Measurements from ENCODE around the gene HAGHL. TPM values are rescaled to one million over a fixed set of nuclear protein-coding genes. Genes with fewer than 3 reads are reported as not detected.
A peak's percentile ranks its signal among the peaks of the same experiment; 100 is the strongest.

Gene HAGHL
- total and polyA plus RNA-seq, 2 experiments from 2014 or later = 15.5 to 31.5 TPM

DNA sequence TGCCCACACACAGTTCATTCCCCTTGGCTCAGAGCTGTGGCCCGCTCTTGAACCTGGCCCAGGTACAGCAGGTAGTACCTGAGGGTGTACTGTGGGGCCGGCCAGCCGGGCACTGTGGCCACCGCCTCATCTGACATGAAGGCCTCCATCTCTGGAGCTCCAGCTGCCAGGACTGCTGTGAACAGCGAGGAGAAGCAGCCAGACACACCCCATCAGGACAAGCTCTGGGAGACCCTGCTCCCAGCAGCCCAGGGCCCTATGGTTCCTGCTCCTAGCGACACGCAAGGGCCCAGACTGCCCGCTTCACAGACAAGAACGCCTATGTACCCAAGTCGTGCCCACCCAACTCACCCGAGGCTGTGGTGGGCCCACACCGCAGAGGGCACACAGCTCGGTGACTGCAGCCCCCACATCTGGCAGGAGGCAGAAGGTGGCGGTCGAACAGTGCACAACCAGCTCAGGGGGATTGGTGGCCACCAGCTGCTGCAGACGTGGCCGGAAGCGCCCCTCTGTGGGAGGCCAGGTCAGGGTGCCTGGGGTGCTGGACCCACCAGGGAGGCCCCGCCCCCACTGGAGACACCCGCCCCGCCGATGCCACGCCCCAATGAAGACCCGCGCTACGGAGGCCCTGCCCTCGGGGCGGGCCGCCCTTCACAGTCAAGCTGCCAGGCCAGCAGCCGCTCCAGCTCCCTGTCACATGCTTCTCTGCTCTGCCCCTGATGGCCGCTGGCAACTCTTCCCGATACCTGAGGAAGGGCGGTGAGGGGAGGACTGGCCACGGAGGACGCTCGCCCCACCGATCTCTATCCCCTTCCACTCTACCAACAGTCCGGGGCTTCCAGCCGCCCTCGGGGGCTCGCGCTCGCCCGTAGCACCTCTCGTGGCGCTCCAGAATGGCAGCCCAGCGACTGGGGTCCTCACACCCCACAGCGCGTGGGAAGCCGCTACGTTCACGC, 47.8 kb upstream of the HAGHL start:
- no peaks in the 10 kb centered on the region for H3K27me3 ChIP-seq

GRCh38 chr16:679814-680624, 46.9 kb upstream of the HAGHL start, which contains the start of gene STUB1:
STUB1 (plus strand) TSS chr16:680410; CDS start chr16:680526, 116 bp downstream.
- Histone ChIP-seq H3K9me3 (ENCODE audit: low read depth) (no peaks in the 10 kb centered on the region), H3K4me2 (peak within 1 kb of the TSS; percentile 99), H3K9me2 (replicated peaks; ENCODE audit: insufficient read depth) (no peaks in the 10 kb centered on the region), H3K4me1 (ENCODE audit: insufficient read depth) (peaks cover 41% of the 10 kb centered on the region), H3K36me3 (replicated peaks; ENCODE audit: insufficient read depth, low read depth) (no peaks in the 10 kb centered on the region), H3K27me3 (no peaks in the 10 kb centered on the region), H4K20me1 (ENCODE audit: insufficient read depth, poor library complexity, severe bottlenecking) (peaks cover 27% of the 10 kb centered on the region), H2AFZ (peak within 1 kb of the TSS; percentile 94), H3K79me2 (peaks cover 32% of the 10 kb centered on the region), H3K27ac (peak within 1 kb of the TSS; percentile 97), H3K4me3 (peak within 1 kb of the TSS; percentile 100)
- TF ChIP-seq EZH2 (IDR thresholded peaks at IDR 0.05; ENCODE audit: borderline replicate concordance) = no peak
- TF ChIP-seq, protein P1, sequence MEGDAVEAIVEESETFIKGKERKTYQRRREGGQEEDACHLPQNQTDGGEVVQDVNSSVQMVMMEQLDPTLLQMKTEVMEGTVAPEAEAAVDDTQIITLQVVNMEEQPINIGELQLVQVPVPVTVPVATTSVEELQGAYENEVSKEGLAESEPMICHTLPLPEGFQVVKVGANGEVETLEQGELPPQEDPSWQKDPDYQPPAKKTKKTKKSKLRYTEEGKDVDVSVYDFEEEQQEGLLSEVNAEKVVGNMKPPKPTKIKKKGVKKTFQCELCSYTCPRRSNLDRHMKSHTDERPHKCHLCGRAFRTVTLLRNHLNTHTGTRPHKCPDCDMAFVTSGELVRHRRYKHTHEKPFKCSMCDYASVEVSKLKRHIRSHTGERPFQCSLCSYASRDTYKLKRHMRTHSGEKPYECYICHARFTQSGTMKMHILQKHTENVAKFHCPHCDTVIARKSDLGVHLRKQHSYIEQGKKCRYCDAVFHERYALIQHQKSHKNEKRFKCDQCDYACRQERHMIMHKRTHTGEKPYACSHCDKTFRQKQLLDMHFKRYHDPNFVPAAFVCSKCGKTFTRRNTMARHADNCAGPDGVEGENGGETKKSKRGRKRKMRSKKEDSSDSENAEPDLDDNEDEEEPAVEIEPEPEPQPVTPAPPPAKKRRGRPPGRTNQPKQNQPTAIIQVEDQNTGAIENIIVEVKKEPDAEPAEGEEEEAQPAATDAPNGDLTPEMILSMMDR (IDR thresholded peaks at IDR 0.05; ENCODE audit: poor library complexity) = no peak
- no peak for TF ChIP-seq EZH2phosphoT487 (IDR thresholded peaks at IDR 0.05; ENCODE audit: low read depth, severe bottlenecking, unreplicated experiment)
- WGBS (ENCODE audit: low lambda C conversion rate, missing lambda C conversion rate) = under 1% methylated on average over 31 of the region's 91 CpGs
- peak; percentile 95 for DNase-seq (ENCODE audit: low spot score)

More for the DNA sequence above, 47.8 kb upstream of the HAGHL start:
- Histone ChIP-seq H4K20me1 (ENCODE audit: insufficient read depth, poor library complexity, severe bottlenecking) (peaks cover 27% of the 10 kb centered on the region), H3K4me3 (peak overlapping the region; percentile 62), H3K36me3 (replicated peaks; ENCODE audit: insufficient read depth, low read depth) (no peaks in the 10 kb centered on the region), H3K4me1 (ENCODE audit: insufficient read depth) (peaks cover 38% of the 10 kb centered on the region), H3K4me2 (peak overlapping the region; percentile 99), H2AFZ (peak overlapping the region; percentile 90), H3K9me3 (ENCODE audit: low read depth) (no peaks in the 10 kb centered on the region), H3K79me2 (peaks cover 32% of the 10 kb centered on the region), H3K9me2 (replicated peaks; ENCODE audit: insufficient read depth) (no peaks in the 10 kb centered on the region), H3K27ac (peak overlapping the region; percentile 97)
- DNase-seq (ENCODE audit: low spot score) = peak; percentile 85
- 33% methylated on average over 44 of the region's 52 CpGs for WGBS (ENCODE audit: low lambda C conversion rate, missing lambda C conversion rate)
- no peak for TF ChIP-seq EZH2 (IDR thresholded peaks at IDR 0.05; ENCODE audit: borderline replicate concordance)
- no peak for TF ChIP-seq EZH2phosphoT487 (IDR thresholded peaks at IDR 0.05; ENCODE audit: low read depth, severe bottlenecking, unreplicated experiment)
- TF ChIP-seq, protein P1 (IDR thresholded peaks at IDR 0.05; ENCODE audit: poor library complexity) = no peak

DNA sequence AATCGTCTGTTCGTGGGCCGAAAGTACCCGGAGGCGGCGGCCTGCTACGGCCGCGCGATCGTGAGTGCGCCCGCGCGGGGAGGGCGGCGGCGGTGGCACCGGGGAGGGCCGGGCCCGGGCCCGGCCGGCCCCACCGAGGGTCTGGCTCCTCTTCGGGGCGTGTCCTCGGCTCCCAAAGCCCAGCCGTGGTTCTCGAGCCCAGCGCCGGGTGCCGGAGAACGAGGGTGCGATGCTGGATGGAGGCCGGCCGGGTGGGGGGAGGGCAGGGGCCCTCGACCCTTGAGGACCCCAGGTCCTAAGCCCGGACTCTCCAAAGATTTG, 46.3 kb upstream of the HAGHL start:
- Histone ChIP-seq H3K27ac (peak overlapping the region; percentile 97), H3K36me3 (replicated peaks; ENCODE audit: insufficient read depth, low read depth) (no peaks in the 10 kb centered on the region), H3K9me2 (replicated peaks; ENCODE audit: insufficient read depth) (no peaks in the 10 kb centered on the region), H3K27me3 (no peaks in the 10 kb centered on the region), H2AFZ (peak overlapping the region; percentile 94), H4K20me1 (ENCODE audit: insufficient read depth, poor library complexity, severe bottlenecking) (peaks cover 27% of the 10 kb centered on the region), H3K9me3 (ENCODE audit: low read depth) (no peaks in the 10 kb centered on the region), H3K4me1 (ENCODE audit: insufficient read depth) (peaks cover 38% of the 10 kb centered on the region), H3K79me2 (peaks cover 32% of the 10 kb centered on the region), H3K4me2 (peak overlapping the region; percentile 99), H3K4me3 (peak overlapping the region; percentile 100)
- TF ChIP-seq, protein P1 (IDR thresholded peaks at IDR 0.05; ENCODE audit: poor library complexity) = no peak
- TF ChIP-seq EZH2 (IDR thresholded peaks at IDR 0.05; ENCODE audit: borderline replicate concordance) (no peak), EZH2phosphoT487 (IDR thresholded peaks at IDR 0.05; ENCODE audit: low read depth, severe bottlenecking, unreplicated experiment) (no peak)
- DNase-seq (ENCODE audit: low spot score) = no peak
- 1% methylated on average over 26 of the region's 38 CpGs for WGBS (ENCODE audit: low lambda C conversion rate, missing lambda C conversion rate)
